ENCODE results near the gene ZNF747. TPM values are rescaled to one million over a fixed set of nuclear protein-coding genes. Genes with fewer than 3 reads are reported as not detected.

The ZNF747 gene
- total and polyA plus RNA-seq, 8 donors = 6.6 to 11.8 (median 9.0) TPM

DNA sequence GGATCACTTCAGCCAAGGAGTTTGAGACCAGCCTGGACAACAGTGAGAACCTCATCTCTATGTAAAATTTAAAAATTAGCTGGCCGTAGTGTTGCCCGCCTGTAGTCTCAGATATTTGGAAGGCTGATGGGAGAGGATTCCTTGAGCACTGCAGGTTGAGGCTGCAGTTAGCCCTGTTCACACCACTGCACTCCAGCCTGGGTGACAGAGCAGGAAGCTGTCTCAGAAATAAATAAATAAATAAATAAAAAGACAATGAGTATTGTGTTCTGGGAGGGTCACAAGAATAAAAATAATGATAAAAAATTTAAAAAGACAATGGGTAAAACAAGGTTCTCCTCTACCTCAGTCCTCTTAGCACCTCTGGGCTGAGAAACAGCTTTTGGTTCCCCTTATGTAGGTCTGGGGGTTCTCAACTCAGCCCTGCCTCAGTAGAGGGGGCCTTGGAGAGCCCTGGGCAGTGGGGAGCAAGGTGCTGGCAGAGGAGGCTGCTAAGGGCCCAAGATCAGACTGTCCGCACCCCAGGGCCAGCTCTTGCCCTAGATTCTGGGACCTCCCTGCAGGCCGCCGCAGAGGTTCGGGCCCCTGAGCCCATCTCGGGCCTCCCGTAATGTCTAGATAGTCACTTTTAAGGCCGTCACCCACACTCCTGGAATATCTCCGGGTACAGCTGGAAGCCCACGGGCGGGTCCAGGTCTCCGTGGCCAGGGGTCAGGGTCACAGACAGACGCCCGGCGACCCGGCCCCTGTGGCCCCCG lies 20.1 kb upstream of the ZNF747 start:
- intact Hi-C loops (cut with DNase I) = no loop called here
- H3K27ac ChIP-seq = no peak overlapping the region
- TF ChIP-seq, protein P1, sequence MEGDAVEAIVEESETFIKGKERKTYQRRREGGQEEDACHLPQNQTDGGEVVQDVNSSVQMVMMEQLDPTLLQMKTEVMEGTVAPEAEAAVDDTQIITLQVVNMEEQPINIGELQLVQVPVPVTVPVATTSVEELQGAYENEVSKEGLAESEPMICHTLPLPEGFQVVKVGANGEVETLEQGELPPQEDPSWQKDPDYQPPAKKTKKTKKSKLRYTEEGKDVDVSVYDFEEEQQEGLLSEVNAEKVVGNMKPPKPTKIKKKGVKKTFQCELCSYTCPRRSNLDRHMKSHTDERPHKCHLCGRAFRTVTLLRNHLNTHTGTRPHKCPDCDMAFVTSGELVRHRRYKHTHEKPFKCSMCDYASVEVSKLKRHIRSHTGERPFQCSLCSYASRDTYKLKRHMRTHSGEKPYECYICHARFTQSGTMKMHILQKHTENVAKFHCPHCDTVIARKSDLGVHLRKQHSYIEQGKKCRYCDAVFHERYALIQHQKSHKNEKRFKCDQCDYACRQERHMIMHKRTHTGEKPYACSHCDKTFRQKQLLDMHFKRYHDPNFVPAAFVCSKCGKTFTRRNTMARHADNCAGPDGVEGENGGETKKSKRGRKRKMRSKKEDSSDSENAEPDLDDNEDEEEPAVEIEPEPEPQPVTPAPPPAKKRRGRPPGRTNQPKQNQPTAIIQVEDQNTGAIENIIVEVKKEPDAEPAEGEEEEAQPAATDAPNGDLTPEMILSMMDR (IDR thresholded peaks at IDR 0.05) = no peak
- ATAC-seq = no peak
- H3K36me3 ChIP-seq = peaks cover 0 to 31% of the 10 kb centered on the region in 2 donors
- H3K4me1 ChIP-seq = peaks cover 0 to 57% of the 10 kb centered on the region in 2 donors
- DNase-seq = peak in 1 of 4 donors; percentile 72
- H3K27me3 ChIP-seq = no peaks in the 10 kb centered on the region
- H3K4me3 ChIP-seq = no peak overlapping the region
- H3K9me3 ChIP-seq = no peaks in the 10 kb centered on the region

DNA sequence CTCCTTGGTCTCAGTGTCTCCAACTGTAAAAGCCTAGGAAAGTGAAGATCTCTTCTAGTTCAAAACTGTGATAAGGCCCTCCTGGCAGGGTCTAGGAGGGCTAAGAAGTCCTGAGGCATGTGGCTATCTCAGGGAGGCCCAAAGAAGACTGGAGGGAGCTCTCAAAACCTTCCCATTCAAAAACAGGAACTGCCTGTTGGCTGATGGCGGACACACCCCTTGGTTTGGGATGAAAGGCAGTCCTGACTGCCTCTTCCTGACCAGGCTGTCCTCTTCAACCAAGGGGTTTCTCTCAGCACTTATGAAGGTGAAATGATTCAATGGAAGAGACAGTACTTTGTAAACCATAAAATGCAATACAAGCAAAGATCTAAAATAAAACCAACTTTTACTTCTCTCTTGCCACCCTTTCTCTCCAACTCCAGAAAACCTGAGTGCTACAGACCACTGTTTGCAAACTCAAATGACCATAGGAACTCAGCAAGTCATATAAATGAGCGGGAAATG lies 18.8 kb upstream of the ZNF747 start:
- no peaks in the 10 kb centered on the region for H3K9me3 ChIP-seq
- intact Hi-C loops (cut with DNase I) = no loop called here
- DNase-seq = no peak
- H3K27ac ChIP-seq = peak overlapping the region in 1 of 2 donors; percentile 33
- TF ChIP-seq, protein P1 (IDR thresholded peaks at IDR 0.05) = no peak
- peaks cover 0 to 31% of the 10 kb centered on the region in 2 donors for H3K36me3 ChIP-seq
- no peak for ATAC-seq
- peaks cover 0 to 44% of the 10 kb centered on the region in 2 donors for H3K4me1 ChIP-seq
- H3K27me3 ChIP-seq = no peaks in the 10 kb centered on the region
- H3K4me3 ChIP-seq = no peak overlapping the region

DNA sequence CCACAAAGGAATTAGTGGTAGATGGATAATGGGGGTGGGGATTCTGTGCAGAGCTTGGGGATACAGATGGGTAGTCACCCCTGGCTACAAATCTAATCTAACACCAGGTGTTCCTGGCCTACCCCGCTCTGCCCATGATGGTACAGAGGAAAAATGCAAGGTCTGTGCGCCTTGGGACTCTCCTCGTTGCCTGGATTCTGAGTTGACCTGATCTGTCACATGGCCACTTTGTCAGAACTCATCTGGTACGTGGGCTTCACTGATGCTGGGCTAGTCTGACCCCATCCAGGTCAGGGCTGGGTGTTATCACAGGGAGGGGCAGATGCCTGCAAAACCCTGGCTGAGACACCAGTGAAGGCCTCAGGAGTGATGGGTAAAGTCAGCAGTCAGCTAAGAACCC lies 18.3 kb upstream of the ZNF747 start:
- TF ChIP-seq, protein P1 (IDR thresholded peaks at IDR 0.05) = no peak
- Histone ChIP-seq H3K36me3 (peaks cover 0 to 31% of the 10 kb centered on the region in 2 donors), H3K9me3 (no peaks in the 10 kb centered on the region), H3K27me3 (no peaks in the 10 kb centered on the region), H3K4me3 (no peak overlapping the region), H3K4me1 (peaks cover 0 to 44% of the 10 kb centered on the region in 2 donors), H3K27ac (peak overlapping the region in 1 of 2 donors; percentile 33)
- ATAC-seq (no peak), DNase-seq (peak in 1 of 4 donors; percentile 10)
- intact Hi-C loops (cut with DNase I) = no loop called here

DNA sequence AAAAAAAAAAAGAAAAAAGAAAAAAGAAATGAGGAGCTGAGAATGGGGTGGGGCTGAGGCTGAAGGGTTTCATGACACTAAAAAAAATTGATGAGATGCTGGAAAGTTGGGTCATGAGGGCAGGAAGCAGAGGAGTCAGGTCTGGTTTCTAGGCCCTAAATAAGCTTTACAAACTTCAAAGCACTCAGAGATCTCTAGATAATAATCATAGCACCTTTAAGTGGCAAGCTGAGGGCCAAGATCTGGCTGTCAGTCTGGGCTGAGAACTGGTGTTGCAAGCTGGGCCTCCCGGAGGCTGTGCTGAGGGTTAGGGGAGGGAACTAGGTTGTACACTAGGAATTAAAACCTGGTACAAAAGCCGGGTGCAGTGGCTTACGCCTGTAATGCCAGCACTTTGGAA lies 17.1 kb upstream of the ZNF747 start:
- Histone ChIP-seq H3K27me3 (no peaks in the 10 kb centered on the region), H3K4me1 (peaks cover 0 to 34% of the 10 kb centered on the region in 2 donors), H3K9me3 (no peaks in the 10 kb centered on the region), H3K4me3 (no peak overlapping the region), H3K27ac (peak overlapping the region in 1 of 2 donors; percentile 33), H3K36me3 (peaks cover 0 to 31% of the 10 kb centered on the region in 2 donors)
- intact Hi-C loops (cut with DNase I) = no loop called here
- ATAC-seq (peak; percentile 92), DNase-seq (peak in 3 of 4 donors; percentile 67 to 70 (median 68))
- TF ChIP-seq, protein P1 (IDR thresholded peaks at IDR 0.05) = no peak

DNA sequence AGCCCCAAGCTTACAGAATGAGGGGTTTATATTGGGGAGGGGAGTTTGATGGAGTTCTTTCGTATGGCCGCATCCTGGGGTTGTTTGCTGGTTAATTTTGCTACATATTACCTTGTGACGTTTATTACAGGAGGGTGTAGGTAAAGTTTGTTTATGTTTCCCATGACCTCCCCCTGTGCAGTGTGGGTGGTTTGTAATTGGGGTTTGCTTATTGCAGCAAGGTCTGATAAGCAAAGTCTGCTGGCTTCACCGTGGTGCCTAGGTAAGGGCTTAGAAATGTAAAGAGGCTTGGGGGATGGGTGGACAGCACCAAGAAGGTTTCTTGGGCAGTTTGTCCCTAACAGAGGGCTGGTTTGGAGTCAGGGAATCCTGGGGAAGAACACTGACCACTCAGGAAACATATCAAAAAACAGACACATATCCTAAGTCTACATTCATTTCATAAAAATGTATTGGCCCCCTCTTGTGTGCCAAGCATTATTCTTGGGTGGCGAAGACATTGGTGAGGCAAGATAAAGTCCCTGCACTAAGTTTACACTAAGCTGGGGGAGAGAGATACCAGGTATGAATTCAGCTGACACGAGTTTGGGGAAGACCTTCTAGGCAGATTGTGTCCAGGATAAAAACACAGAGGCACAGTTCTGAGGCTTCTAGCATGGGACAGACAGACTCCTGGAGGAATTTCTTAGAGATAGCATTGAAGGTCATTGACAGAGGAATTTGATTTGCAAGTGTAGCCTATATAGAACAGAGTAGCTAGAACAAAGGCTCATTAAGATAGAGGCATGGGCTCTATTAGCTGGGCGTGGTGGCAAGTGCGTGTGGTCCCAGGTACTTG lies 14.0 kb upstream of the ZNF747 start:
- Histone ChIP-seq H3K9me3 (no peaks in the 10 kb centered on the region), H3K4me1 (peaks cover 0 to 28% of the 10 kb centered on the region in 2 donors), H3K36me3 (peaks cover 0 to 4% of the 10 kb centered on the region in 2 donors), H3K27ac (no peak overlapping the region), H3K27me3 (no peaks in the 10 kb centered on the region), H3K4me3 (no peak overlapping the region)
- TF ChIP-seq, protein P1 (IDR thresholded peaks at IDR 0.05) = no peak
- no peak for DNase-seq
- intact Hi-C loops (cut with DNase I) = no loop called here
- ATAC-seq = no peak
